Naive thymus-derived CD4-positive, alpha-beta T cell (primary cell): ENCODE data around the gene DAAM1. TPM values are rescaled to one million over a fixed set of nuclear protein-coding genes. Genes with fewer than 3 reads are reported as not detected.

Source experiments
- ATAC-seq: fragments of 150-1000 bp; cut with Tn5 transposase; 2 replicates; pipeline ENCODE4 v1.10.0; 2021; ENCODE audit warnings: mild to moderate bottlenecking, moderate library complexity
- CTCF ChIA-PET: fragments of 350-600 bp; sonication (Branson Sonifier 250); formaldehyde crosslinking; loops from one replicate; lab custom pipeline; 2021; ENCODE audit warnings: antibody characterized with exemption; lab: Charles Lee
- POLR2A ChIA-PET: fragments of 350-600 bp; sonication (Branson Sonifier 250); formaldehyde crosslinking; loops from one replicate; lab custom pipeline; 2021; ENCODE audit warnings: antibody characterized with exemption, inconsistent platforms; lab: Charles Lee
- DNase-seq, 9 donors: peaks; one replicate each; pipeline versions ENCODE4 v3.0.0 to v3.0.0-alpha.2; 2020 to 2022; ENCODE audit warnings: mixed read lengths in 1 of 9
- H3K27ac ChIP-seq: one replicate; pipeline ENCODE4 v1.7.0; 2013; ENCODE audit warnings: mild to moderate bottlenecking, low read depth, low read length, moderate library complexity
- H3K27me3 ChIP-seq, 2 donors: one replicate each; pipeline ENCODE4 v1.7.0; 2013; ENCODE audit warnings: low read length in 2 of 2, mild to moderate bottlenecking in 2 of 2, moderate library complexity in 2 of 2; ENCODE audit not compliant: control insufficient read depth in 2 of 2, insufficient read depth in 2 of 2
- H3K36me3 ChIP-seq, 3 experiments: 1 replicate in 2 of 3; 2 replicates in 1 of 3; pipeline ENCODE4 v1.7.0; 2013; ENCODE audit warnings: low read length in 3 of 3, mild to moderate bottlenecking in 3 of 3, moderate library complexity in 1 of 3; ENCODE audit not compliant: insufficient read depth in 3 of 3, control insufficient read depth in 2 of 3
- H3K4me1 ChIP-seq, 2 donors: one replicate each; pipeline ENCODE4 v1.7.0; 2013; ENCODE audit warnings: low read length in 2 of 2, mild to moderate bottlenecking in 2 of 2, moderate library complexity in 1 of 2; ENCODE audit not compliant: control insufficient read depth in 2 of 2, insufficient read depth in 2 of 2
- H3K4me3 ChIP-seq: 2 replicates; pipeline ENCODE4 v1.7.0; 2013; ENCODE audit warnings: mild to moderate bottlenecking, low read length
- H3K9me3 ChIP-seq, 3 experiments: 1 replicate in 2 of 3; 2 replicates in 1 of 3; pipeline ENCODE4 v1.7.0; 2013; ENCODE audit warnings: low read length in 3 of 3; ENCODE audit not compliant: control insufficient read depth in 2 of 3
- H3K27ac Mint-ChIP-seq, 9 donors: one replicate each; pipeline ENCODE4 v1.8.0; 2020 to 2022; ENCODE audit warnings: mixed read lengths in 9 of 9, mild to moderate bottlenecking in 8 of 9, moderate library complexity in 5 of 9, inconsistent platforms in 2 of 9
- H3K27me3 Mint-ChIP-seq, 5 donors: one replicate each; pipeline ENCODE4 v1.8.0; 2021 to 2022; ENCODE audit warnings: mixed read lengths in 5 of 5, mild to moderate bottlenecking in 1 of 5
- H3K36me3 Mint-ChIP-seq, 5 donors: one replicate each; pipeline ENCODE4 v1.8.0; 2020 to 2022; ENCODE audit warnings: mixed read lengths in 5 of 5, mild to moderate bottlenecking in 3 of 5, inconsistent platforms in 1 of 5
- H3K4me1 Mint-ChIP-seq, 7 donors: one replicate each; pipeline ENCODE4 v1.8.0; 2020 to 2022; ENCODE audit warnings: mixed read lengths in 7 of 7, mild to moderate bottlenecking in 3 of 7, inconsistent platforms in 1 of 7
- H3K4me3 Mint-ChIP-seq, 10 donors: one replicate each; pipeline ENCODE4 v1.8.0; 2020 to 2022; ENCODE audit warnings: mild to moderate bottlenecking in 10 of 10, mixed read lengths in 10 of 10, moderate library complexity in 6 of 10, inconsistent platforms in 2 of 10
- H3K9me3 Mint-ChIP-seq, 11 donors: one replicate each; pipeline ENCODE4 v1.8.0; 2020 to 2022; ENCODE audit warnings: mixed read lengths in 11 of 11, mild to moderate bottlenecking in 4 of 11, inconsistent platforms in 1 of 11, moderate library complexity in 1 of 11
- intact Hi-C, 2 donors: fragments of 100-400 bp; cut with micrococcal nuclease; formaldehyde crosslinking; loops; one replicate each; pipeline ENCODE4 v1.15.1; 2023
- polyA plus RNA-seq, 2 donors: library from polyadenylated mRNA; unstranded; fragments of 300-500 nt; fragmentation: Illumina TruSeq; gene quantifications; one replicate each; pipeline ENCODE4 v1.2.3, GENCODE V29; 2021
- total RNA-seq, 6 experiments: library from RNA in 5 of 6; stranded (reverse) in 5 of 6; gene quantifications; 1 replicate in 5 of 6; 2 replicates in 1 of 6; pipeline ENCODE4 v1.2.3 and lab custom pipeline; 2021 to 2026

DAAM1 gene
- total and polyA plus RNA-seq, 7 experiments from 2014 or later, result 5.5 to 21.0 (median 10.8) TPM

DNA sequence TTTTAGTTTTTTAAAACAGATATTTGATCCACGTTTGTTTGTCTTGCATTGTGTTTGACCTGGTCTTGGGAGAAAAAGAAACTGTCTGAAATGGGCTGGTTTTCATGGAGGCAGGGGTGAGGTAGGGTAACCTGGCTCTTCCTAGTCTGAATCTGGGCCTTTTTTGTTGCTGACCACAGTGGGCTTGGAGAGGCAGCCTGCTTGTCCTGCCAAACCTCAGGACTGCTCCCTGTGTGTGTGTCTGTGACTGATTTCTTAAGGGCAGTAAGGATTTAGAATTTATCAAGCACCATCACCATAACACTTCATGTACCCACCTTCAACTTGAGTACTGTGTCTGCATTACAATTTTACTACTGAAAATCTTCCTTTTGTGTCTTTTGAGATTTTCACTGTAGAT is 28.5 kb downstream of the DAAM1 start:
- ChIA-PET CTCF (no interaction called here), POLR2A (no interaction called here)
- no peak for ATAC-seq
- H3K4me3 Mint-ChIP-seq, result no peak overlapping the region
- peaks cover 0 to 5% (median 2%) of the 10 kb centered on the region in 7 donors for H3K4me1 Mint-ChIP-seq
- no peaks in the 10 kb centered on the region for H3K27me3 Mint-ChIP-seq
- intact Hi-C loops, result no loop called here
- H3K9me3 Mint-ChIP-seq, result peaks cover 0 to 4% (median 0%) of the 10 kb centered on the region in 11 donors
- H3K4me1 ChIP-seq, result no peaks in the 10 kb centered on the region
- H3K36me3 ChIP-seq, result no peaks in the 10 kb centered on the region
- no peak overlapping the region for H3K27ac ChIP-seq
- no peak overlapping the region for H3K4me3 ChIP-seq
- H3K9me3 ChIP-seq, result no peaks in the 10 kb centered on the region
- DNase-seq, result no peak
- H3K36me3 Mint-ChIP-seq, result peaks cover 0 to 14% (median 11%) of the 10 kb centered on the region in 5 donors
- no peak overlapping the region for H3K27ac Mint-ChIP-seq
- no peaks in the 10 kb centered on the region for H3K27me3 ChIP-seq

DNA sequence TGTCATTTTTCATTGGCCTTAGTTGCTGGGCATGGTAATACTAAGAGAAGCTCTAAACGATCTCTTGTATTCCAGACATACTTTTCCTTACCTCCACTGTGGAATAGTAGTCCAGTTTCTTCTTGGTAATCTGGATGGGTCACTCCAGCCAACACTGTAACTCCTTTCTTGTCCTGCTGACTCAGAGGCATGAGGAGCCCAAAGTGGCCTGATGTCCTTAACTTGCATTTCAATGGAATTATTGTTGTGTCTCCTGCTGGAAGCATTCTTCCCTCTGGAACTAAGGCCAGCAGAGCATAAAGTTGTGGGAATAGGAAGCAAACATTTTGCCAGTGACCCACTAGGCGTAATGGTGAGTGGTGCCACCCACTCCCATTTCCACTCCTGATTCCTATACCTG is 33.1 kb downstream of the DAAM1 start:
- DNase-seq (no peak), ATAC-seq (no peak)
- Histone ChIP-seq H3K4me1 (no peaks in the 10 kb centered on the region), H3K4me3 (no peak overlapping the region), H3K9me3 (no peaks in the 10 kb centered on the region), H3K36me3 (no peaks in the 10 kb centered on the region), H3K27me3 (no peaks in the 10 kb centered on the region), H3K27ac (no peak overlapping the region)
- POLR2A ChIA-PET, result no interaction called here
- intact Hi-C loops, result no loop called here
- peaks cover 0 to 4% (median 0%) of the 10 kb centered on the region in 11 donors for H3K9me3 Mint-ChIP-seq
- H3K4me3 Mint-ChIP-seq, result no peak overlapping the region
- peaks cover 0 to 9% (median 5%) of the 10 kb centered on the region in 7 donors for H3K4me1 Mint-ChIP-seq
- peaks cover 0 to 14% (median 6%) of the 10 kb centered on the region in 5 donors for H3K36me3 Mint-ChIP-seq
- no peak overlapping the region for H3K27ac Mint-ChIP-seq
- CTCF ChIA-PET, result no interaction called here
- no peaks in the 10 kb centered on the region for H3K27me3 Mint-ChIP-seq

DNA sequence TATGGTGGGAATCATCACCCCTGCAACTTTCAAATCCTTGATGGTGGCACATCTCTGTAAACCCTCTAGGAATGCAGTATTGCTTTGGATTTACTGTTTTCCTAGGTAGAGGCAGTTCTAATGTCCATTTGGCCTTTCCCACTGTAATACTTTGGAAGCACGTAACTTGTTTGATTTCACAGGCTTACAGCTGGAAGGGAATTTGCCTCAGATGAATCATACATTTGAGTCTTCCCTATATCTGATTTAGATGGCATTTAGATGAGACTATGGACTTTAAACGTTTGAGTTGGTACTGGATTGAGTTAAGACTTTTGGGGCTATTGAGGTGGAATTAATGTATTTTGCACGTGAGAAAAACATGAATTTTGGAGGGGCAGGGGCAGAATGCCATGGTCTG is 35.9 kb downstream of the DAAM1 start:
- Histone ChIP-seq H3K4me1 (peaks cover 0 to under 1% of the 10 kb centered on the region in 2 donors), H3K36me3 (no peaks in the 10 kb centered on the region), H3K27me3 (no peaks in the 10 kb centered on the region), H3K27ac (no peak overlapping the region), H3K9me3 (no peaks in the 10 kb centered on the region), H3K4me3 (no peak overlapping the region)
- intact Hi-C loops, result no loop called here
- Mint-ChIP-seq H3K9me3 (peaks cover 0 to 5% (median 0%) of the 10 kb centered on the region in 11 donors), H3K36me3 (peaks cover 0 to 14% (median 6%) of the 10 kb centered on the region in 5 donors), H3K27me3 (peaks cover 0 to 2% (median 0%) of the 10 kb centered on the region in 5 donors), H3K27ac (no peak overlapping the region), H3K4me3 (no peak overlapping the region), H3K4me1 (peaks cover 3 to 28% (median 16%) of the 10 kb centered on the region in 7 donors)
- ATAC-seq, result no peak
- ChIA-PET POLR2A (no interaction called here), CTCF (no interaction called here)
- no peak for DNase-seq

GRCh38 chr14:59225281-59225680 is 36.8 kb downstream of the DAAM1 start:
- CTCF ChIA-PET, result no interaction called here
- intact Hi-C loops, result no loop called here
- H3K4me3 ChIP-seq, result no peak overlapping the region
- ATAC-seq (no peak), DNase-seq (no peak)
- Mint-ChIP-seq H3K27me3 (peaks cover 0 to 2% (median 0%) of the 10 kb centered on the region in 5 donors), H3K27ac (no peak overlapping the region), H3K4me3 (no peak overlapping the region), H3K36me3 (peaks cover 0 to 14% (median 6%) of the 10 kb centered on the region in 5 donors), H3K4me1 (peaks cover 7 to 34% (median 25%) of the 10 kb centered on the region in 7 donors), H3K9me3 (peaks cover 0 to 5% (median 0%) of the 10 kb centered on the region in 11 donors)
- H3K36me3 ChIP-seq, result no peaks in the 10 kb centered on the region
- H3K27me3 ChIP-seq, result no peaks in the 10 kb centered on the region
- peaks cover 0 to 9% of the 10 kb centered on the region in 2 donors for H3K4me1 ChIP-seq
- H3K9me3 ChIP-seq, result no peaks in the 10 kb centered on the region
- POLR2A ChIA-PET, result no interaction called here
- no peak overlapping the region for H3K27ac ChIP-seq

GRCh38 chr14:59228421-59228820 is 40.0 kb downstream of the DAAM1 start:
- H3K4me3 Mint-ChIP-seq, result no peak overlapping the region
- H3K4me1 Mint-ChIP-seq, result peaks cover 7 to 38% (median 26%) of the 10 kb centered on the region in 7 donors
- Histone ChIP-seq H3K27ac (no peak overlapping the region), H3K4me1 (peaks cover 0 to 9% of the 10 kb centered on the region in 2 donors), H3K9me3 (no peaks in the 10 kb centered on the region), H3K27me3 (no peaks in the 10 kb centered on the region), H3K36me3 (no peaks in the 10 kb centered on the region), H3K4me3 (no peak overlapping the region)
- ChIA-PET POLR2A (no interaction called here), CTCF (no interaction called here)
- H3K9me3 Mint-ChIP-seq, result peaks cover 0 to 6% (median 0%) of the 10 kb centered on the region in 11 donors
- H3K27me3 Mint-ChIP-seq, result peaks cover 0 to 2% (median 0%) of the 10 kb centered on the region in 5 donors
- ATAC-seq (no peak), DNase-seq (no peak)
- peak overlapping the region in 1 of 9 donors; percentile 42 for H3K27ac Mint-ChIP-seq
- peaks cover 0 to 11% (median 1%) of the 10 kb centered on the region in 5 donors for H3K36me3 Mint-ChIP-seq
- intact Hi-C loops, result no loop called here

DNA sequence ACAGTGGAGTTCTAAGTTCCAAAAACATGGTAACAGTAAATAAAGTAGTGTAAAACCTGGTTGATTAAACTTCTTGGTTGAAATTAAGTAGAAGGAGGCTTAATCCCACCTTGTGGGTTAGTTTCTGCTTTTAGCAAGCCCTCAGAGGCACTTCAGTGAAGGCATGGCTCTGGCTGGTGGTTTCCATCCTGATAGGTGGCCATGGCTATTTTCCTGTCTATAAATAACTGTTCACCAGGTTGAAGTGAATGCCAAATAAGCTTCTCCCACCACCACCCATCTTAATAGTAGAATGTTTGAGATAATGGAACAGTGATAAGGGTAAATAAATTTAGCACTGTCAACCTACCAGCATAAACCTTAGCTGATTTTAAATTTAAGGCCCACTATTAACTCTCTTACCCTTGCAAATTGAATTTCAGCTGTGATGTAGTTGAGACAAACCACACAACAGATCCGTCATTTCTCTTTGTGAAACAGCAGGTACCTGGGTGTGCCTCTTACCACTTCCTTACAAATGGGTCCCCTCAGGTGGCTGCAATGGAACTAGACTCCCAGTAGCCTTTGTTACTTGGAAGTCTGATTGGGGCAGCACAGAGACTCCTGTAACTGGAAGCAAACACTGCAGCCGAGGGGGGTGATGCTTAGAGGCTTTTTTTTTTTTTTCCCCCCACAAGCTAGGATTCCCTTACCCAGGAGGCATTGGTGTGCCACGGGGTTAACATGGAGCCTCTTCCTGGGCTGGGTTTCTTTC is 41.4 kb downstream of the DAAM1 start:
- peak; percentile 16 for ATAC-seq

More for the DNA sequence above, 41.4 kb downstream of the DAAM1 start:
- Mint-ChIP-seq H3K27ac (peak overlapping the region in 4 of 9 donors; percentile 2 to 54 (median 38)), H3K4me3 (peak overlapping the region in 5 of 10 donors; percentile 5 to 55 (median 43)), H3K27me3 (peaks cover 0 to 4% (median 0%) of the 10 kb centered on the region in 5 donors), H3K36me3 (peaks cover 0 to 13% (median 0%) of the 10 kb centered on the region in 5 donors), H3K9me3 (peaks cover 0 to 5% (median 0%) of the 10 kb centered on the region in 11 donors), H3K4me1 (peaks cover 5 to 46% (median 30%) of the 10 kb centered on the region in 7 donors)
- no peak overlapping the region for H3K4me3 ChIP-seq
- intact Hi-C loops, result no loop called here
- CTCF ChIA-PET, result no interaction called here
- peaks cover 0 to 9% of the 10 kb centered on the region in 2 donors for H3K4me1 ChIP-seq
- no peaks in the 10 kb centered on the region for H3K27me3 ChIP-seq
- DNase-seq, result peak in 6 of 9 donors; percentile 1 to 27 (median 8)
- no peak overlapping the region for H3K27ac ChIP-seq
- POLR2A ChIA-PET, result no interaction called here
- H3K9me3 ChIP-seq, result no peaks in the 10 kb centered on the region
- H3K36me3 ChIP-seq, result no peaks in the 10 kb centered on the region
